ENCODE data around the gene CCDC24. TPM values are rescaled to one million over a fixed set of nuclear protein-coding genes. Genes with fewer than 3 reads are reported as not detected.

CCDC24 gene
- total and polyA plus RNA-seq, 9 of the 15 experiments (the other 6 are each of a cell fraction or from before 2014, with no cell fraction given), result 0.31 to 4.5 (median 1.5) TPM

GRCh38 chr1:43946236-43947060, 45.0 kb upstream of the CCDC24 start, which contains the start of gene IPO13 (continued):
- TF ChIP-seq MGA (IDR thresholded peaks at IDR 0.05) (peak; percentile 84), CBX2 (IDR thresholded peaks at IDR 0.05; ENCODE audit: insufficient read depth, low read length, poor library complexity, severe bottlenecking) (no peak), RBM34 (IDR thresholded peaks at IDR 0.05; ENCODE audit: borderline replicate concordance, insufficient read depth, low read length) (peak; percentile 84; the same call in 1 of the 2 replicates), C11orf30 (IDR thresholded peaks at IDR 0.05; ENCODE audit: low read depth) (peak; percentile 76), POLR2B (IDR thresholded peaks at IDR 0.05; ENCODE audit: low read depth, partially characterized antibody) (peak; percentile 83), XRCC5 (IDR thresholded peaks at IDR 0.05; ENCODE audit: low read depth, low read length) (peak; percentile 96), MEIS2 (IDR thresholded peaks at IDR 0.05; ENCODE audit: partially characterized antibody) (peak; percentile 78), CAMTA2 (CRISPR knock-in tag; conservative IDR thresholded peaks at IDR 0.05) (0 out of 2 replicates have a peak, but pooled peaks have one; percentile 80), IRF1 (CRISPR knock-in tag; IDR thresholded peaks at IDR 0.05; ENCODE audit: borderline replicate concordance) (no peak), ZBTB26 (CRISPR knock-in tag; IDR thresholded peaks at IDR 0.05) (no peak)
